Stimulated activated CD8-positive, alpha-beta memory T cell treated with anti-CD3 and anti-CD28 coated beads, Interleukin-12 subunit alpha, Interleukin-12 subunit beta, amount 100 ng/mL, for 1 hour (primary cell): ENCODE data around the gene ZFYVE27.

ENCODE experiments used
- DNase-seq: peaks from one replicate; pipeline ENCODE4 v3.0.0-alpha.2; 2020; ENCODE audit warnings: low read depth

ZFYVE27 gene

DNA sequence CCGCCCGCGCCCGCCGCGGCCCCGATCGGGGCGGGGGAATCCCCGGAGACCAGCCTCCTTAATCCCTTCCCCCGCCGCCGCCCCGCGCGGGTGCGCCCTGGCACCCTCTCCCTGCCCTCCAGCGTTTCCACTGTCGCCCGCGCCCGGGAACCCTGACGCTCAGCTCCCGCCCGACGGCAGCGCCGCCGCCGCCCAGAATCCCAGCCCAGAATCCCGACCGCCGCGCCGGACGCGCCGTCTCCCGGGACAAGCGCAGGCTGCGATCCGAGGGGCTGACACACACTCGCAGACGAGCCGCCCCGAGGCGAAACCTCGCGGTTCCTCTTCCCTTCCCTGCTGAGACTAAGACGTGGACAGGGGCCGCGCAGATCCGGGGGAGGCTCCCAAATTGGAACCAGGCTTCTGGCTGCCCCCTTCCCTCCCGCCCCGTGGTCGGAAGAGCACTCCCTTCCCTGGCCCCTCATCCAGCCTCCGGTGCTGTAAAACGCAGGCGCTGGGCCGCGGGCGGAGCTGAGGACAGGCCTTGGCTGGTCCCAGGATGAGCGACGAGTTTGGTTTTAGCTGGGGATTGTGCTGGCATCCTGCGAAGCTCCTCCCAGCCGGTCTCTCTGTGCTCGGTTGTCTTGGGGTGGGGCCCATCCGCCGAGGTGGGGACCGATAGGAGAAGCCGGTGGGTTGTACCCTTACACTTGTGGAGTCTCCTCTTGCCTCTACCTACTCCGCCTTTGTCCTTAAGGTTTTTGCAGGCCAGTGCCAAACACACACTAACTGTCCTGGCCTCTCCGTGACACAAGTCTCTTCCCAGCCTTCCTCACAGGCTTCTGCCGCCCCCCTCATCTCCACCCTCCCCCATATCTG, 22.3 kb upstream of the ZFYVE27 start:
- DNase-seq = no peak

GRCh38 chr10:97715259-97715874, 21.6 kb upstream of the ZFYVE27 start:
- DNase-seq = no peak

- no peak for DNase-seq
Observed at GRCh38 chr10:97717627-97718026, 19.3 kb upstream of the ZFYVE27 start.

DNA sequence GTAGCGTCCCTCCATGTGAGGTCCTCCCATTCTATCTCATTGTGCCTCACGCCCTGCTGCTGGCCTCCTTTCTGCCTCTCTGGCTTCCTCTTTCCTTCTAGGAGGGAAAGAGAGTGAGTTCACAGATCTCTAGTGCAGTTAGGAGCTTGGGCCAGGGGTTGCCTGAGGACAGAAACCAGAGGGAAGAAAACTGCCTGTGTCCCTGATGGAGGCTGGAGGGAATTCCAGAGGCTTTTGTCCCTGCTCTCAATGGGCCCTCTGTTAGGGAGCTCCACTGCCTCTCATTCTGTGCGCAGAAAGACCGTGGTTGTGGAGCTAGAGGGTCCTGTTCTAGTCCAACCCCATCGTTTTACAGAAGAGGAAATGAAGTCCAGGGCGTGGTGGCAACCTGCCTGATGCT, 18.8 kb upstream of the ZFYVE27 start:
- no peak for DNase-seq

GRCh38 chr10:97718659-97719142, 18.2 kb upstream of the ZFYVE27 start:
- DNase-seq = no peak

DNA sequence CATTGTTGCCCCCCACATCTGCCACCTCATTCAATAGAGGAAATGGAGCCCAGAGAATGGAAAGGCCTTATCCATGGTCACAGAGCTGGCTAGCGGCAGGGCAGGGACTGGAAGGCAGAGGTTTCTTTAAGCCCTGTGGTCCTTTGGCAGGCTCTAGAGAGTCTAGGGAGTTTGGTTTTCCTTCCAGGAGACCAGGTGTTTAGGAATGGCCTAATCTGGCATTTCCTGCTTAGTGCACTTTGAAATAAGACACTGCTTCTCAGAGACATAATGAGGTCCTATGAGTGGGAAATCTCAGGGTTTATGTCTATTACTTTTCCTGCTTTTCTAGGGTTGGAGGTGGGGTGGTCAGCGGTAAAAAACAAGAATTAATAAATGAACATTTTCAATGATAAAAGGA, 17.3 kb upstream of the ZFYVE27 start:
- no peak for DNase-seq

DNA sequence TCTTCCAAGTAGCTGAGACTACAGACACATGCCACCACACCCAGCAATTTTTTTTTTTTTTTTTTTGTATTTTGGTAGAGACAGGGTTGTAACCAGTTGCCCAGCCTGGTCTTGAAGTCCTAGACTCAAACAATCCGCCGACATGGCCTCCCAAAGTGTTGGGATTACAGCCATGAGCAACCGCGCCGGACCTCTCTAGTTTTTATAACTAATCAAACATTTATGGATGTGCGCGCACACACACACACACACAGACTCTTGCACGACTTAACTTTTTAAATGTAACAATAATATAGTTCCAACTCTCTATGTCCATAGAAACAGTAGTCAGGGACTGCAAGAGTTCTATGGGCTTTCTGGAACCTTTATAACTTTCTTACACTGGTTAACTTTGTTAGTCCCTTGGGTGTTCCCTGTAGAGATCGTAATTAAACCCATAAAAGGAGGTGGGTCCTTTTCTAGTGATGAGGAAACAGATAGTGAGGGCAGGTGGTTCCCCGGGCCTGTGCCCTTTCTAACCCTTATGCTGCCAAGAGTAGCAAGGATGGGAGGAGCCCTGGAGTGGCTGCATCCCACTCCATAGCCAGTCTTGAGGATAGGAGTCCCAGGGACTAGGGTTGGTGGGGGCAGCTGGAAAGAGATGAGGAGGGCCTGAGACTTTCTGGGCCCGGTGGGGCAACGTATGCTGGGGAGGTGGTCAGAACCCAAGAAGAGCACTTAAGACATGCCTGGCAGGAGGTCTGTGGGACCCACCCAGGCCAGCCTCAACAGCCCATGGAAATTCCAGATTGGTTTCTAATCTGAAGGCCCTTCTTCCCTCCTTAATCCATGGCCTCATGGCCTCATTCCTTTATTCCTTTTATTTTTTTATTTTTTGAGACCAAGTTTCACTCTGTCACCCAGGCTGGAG, 14.8 kb upstream of the ZFYVE27 start:
- DNase-seq = no peak

GRCh38 chr10:97723001-97723400, 13.9 kb upstream of the ZFYVE27 start:
- DNase-seq = no peak

GRCh38 chr10:97724341-97724941, 12.5 kb upstream of the ZFYVE27 start:
- no peak for DNase-seq

DNA sequence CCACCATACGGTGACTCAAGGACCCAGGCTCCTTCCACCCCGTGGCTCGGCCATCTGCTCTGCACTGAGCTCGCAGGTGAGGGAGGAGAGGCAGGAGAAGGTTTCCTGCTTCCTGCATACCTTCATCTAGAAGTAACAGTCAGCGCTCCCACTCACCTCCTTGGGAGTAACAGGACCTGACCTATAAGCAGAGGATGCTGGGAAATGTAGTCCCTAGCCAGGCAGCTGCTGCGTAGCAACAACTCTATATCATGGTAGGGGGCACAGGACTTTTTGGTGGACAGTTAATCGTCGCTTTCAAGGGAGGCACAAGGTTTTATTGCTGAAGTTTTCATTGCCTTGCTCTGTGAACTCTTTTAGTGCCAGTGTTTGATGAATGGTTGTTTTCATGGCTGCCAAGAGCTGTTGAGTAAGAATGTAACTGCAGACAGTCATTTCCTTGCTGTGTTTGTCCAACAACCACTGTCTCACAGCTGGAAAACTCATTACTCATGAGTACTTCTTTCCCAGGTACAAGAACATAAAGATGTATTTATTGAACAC, 10.2 kb upstream of the ZFYVE27 start:
- no peak for DNase-seq

GRCh38 chr10:97729014-97729413, 7.9 kb upstream of the ZFYVE27 start:
- DNase-seq = no peak

- peak; percentile 16 for DNase-seq
Observed at GRCh38 chr10:97731346-97732051, 5.4 kb upstream of the ZFYVE27 start.

DNA sequence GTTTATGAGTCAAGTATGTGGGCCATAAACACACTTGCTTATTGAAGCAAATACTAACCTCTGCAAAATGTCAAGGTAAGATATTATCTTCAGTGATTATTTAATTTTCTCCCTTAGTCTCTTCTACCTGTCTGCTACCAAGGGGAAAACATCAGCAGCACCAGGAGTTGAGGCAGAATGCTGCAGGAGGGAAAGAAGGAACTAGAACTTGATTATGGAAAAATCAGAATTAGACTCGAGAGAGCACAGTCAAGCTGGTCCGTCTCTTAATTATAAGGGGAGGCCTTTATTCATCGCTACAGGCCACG, 4.9 kb upstream of the ZFYVE27 start:
- DNase-seq = no peak

GRCh38 chr10:97733256-97733655, 3.7 kb upstream of the ZFYVE27 start:
- no peak for DNase-seq

GRCh38 chr10:97734021-97734420, 2.9 kb upstream of the ZFYVE27 start:
- no peak for DNase-seq

DNA sequence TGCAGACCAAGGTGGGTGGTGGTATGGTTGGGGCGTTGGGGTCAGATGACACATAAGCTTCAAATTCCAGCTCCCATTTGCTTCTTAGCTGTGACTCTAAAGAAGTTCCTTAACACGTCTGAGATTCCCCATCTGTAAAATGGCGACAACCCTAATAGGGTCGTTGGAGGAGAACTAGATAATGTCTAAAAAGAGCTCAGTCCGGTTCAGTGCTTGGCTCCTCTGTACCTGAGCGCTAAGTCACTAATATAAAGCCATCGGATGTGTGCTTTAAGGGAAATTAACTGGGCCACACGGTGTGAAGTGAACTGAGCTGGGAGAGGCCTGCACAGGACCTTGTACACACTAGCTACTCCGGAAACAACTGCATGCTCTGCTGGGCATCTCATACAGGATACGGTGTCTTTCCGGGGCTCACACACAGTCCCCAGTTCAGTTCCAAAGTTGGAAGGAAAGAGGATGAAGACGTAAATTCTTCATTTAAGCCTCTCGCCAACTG, 476 bp upstream of the ZFYVE27 start:
- DNase-seq = no peak

- no peak for DNase-seq
Observed at GRCh38 chr10:97737770-97738265, 890 bp downstream of the ZFYVE27 start.

DNA sequence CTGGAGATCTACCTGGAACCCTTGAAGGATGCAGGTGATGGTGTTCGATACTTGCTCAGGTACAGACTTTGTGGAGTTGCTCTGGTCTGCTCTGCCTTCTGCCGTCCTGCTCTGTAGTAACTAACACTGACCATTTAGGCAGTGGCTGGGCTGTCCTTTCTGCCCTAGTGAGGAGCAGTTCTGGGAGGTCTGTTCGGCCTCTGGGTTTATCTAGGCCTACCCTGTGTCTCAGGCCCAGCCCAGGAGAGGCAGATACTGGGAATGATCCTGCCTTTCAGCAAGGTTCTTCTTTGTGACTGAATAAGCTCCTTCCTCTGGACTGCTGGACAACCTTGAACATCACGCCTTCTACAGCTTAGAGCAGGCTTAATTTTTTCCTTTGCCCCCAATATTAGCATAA, 1.7 kb downstream of the ZFYVE27 start:
- no peak for DNase-seq

- no peak for DNase-seq
Observed at GRCh38 chr10:97740613-97741012, 3.7 kb downstream of the ZFYVE27 start.

- no peak for DNase-seq
Observed at GRCh38 chr10:97743169-97743943, 6.4 kb downstream of the ZFYVE27 start.
